Heart right ventricle (tissue), 16 donors: ENCODE measurements around the gene NAXD. TPM values are rescaled to one million over a fixed set of nuclear protein-coding genes. Genes with fewer than 3 reads are reported as not detected.

Source experiments
- ATAC-seq, 8 donors: fragments of 200-7000 bp; cut with Tn5 transposase; one replicate each; pipeline ENCODE4 v1.9.1; 2020; ENCODE audit warnings: mild to moderate bottlenecking in 8 of 8, moderate library complexity in 8 of 8, moderate number of reproducible peaks in 1 of 8
- DNase-seq, 2 donors: peaks; one replicate each; pipeline ENCODE4 v3.0.0-alpha.2; 2020
- H3K27ac ChIP-seq, 10 donors: fragments of 200-600 bp; sonication (generic) in 2 of 10; one replicate each; pipeline versions ENCODE4 v1.5.0 to v1.8.0; 2020 to 2022; ENCODE audit warnings: mild to moderate bottlenecking in 3 of 10
- H3K27me3 ChIP-seq, 7 donors: fragments of 200-600 bp; one replicate each; pipeline ENCODE4 v1.8.0; 2021 to 2022; ENCODE audit warnings: mild to moderate bottlenecking in 2 of 7
- H3K36me3 ChIP-seq, 9 donors: fragments of 200-600 bp; sonication (generic) in 1 of 9; one replicate each; pipeline versions ENCODE4 v1.5.0 to v1.8.0; 2020 to 2022; ENCODE audit warnings: mild to moderate bottlenecking in 2 of 9
- H3K4me1 ChIP-seq, 9 donors: fragments of 200-600 bp; sonication (generic) in 1 of 9; one replicate each; pipeline versions ENCODE4 v1.5.0 to v1.8.0; 2020 to 2022; ENCODE audit warnings: mild to moderate bottlenecking in 4 of 9
- H3K4me3 ChIP-seq, 10 donors: fragments of 200-600 bp; sonication (generic) in 2 of 10; one replicate each; pipeline versions ENCODE4 v1.5.0 to v1.8.0; 2020 to 2022; ENCODE audit warnings: mild to moderate bottlenecking in 7 of 10, moderate library complexity in 2 of 10
- H3K9me3 ChIP-seq, 11 donors: fragments of 200-600 bp in 10 of 11; sonication (generic) in 2 of 11; one replicate each; pipeline versions ENCODE4 v1.5.0 to v1.8.0; 2013 to 2022; ENCODE audit warnings: mild to moderate bottlenecking in 2 of 11, control low read depth in 1 of 11, moderate library complexity in 1 of 11
- CTCF ChIP-seq, 9 donors: fragments of 200-600 bp; sonication (generic) in 2 of 9; IDR thresholded peaks; one replicate each; pipeline versions ENCODE4 v1.5.0 to v1.8.0; 2021 to 2022; ENCODE audit warnings: antibody characterized with exemption in 9 of 9, mild to moderate bottlenecking in 5 of 9, moderate library complexity in 1 of 9
- WGBS, 2 donors: extraction: QIAGEN DNeasy Blood & Tissue Kit; methylation state at CpG; one replicate each; pipeline ENCODE4 v1.1.7; 2013; ENCODE audit warnings: inconsistent platforms in 1 of 2; 5-methylcytosine and 5-hydroxymethylcytosine counted together
- intact Hi-C, 10 donors: fragments of 100-400 bp; cut with DNase I; formaldehyde crosslinking; loops; one replicate each; pipeline versions ENCODE4 v1.11.1 to v1.14.2; 2022
- polyA plus RNA-seq, 2 donors: library from polyadenylated mRNA; stranded (reverse); fragments of 200-250 nt; gene quantifications; one replicate each; pipeline ENCODE4 v1.2.3, GENCODE V29; 2013
- total RNA-seq, 10 donors: library from RNA; stranded (reverse); fragmentation: NEBNext Ultra II Directional in 3 of 10; extraction: Animal tissue kit (Norgen Biotek cat#: 25700) in 3 of 10; gene quantifications; one replicate each; pipeline versions ENCODE4 v1.2.1 to v1.2.4, GENCODE V29; 2021 to 2023
- donor health status: Arrhythmogenic right ventricular cardiomyopathy.
- donor health status: ischemic (EF 13 %, LVEDD 7.1; RV severe dilation, severe dysfunction).
- donor health status: healthy with polysubstance abuse.
- donor health status: DM: no; HTN: yes; CAD: no.
- donor health status: DM: no; HTN: no; CAD: no.
- donor health status: ischemic (EF 25% LVEDD 6.9; RV normal size, moderate dysfunction).
- donor health status: ischemic (EF 25% LVEDD 5.7; RV mildly dilated, moderate dysfunction).
- donor health status: healthy.
- donor health status: DM: yes; HTN: yes; CAD: no.
- donor health status: Ischemic cardiomyopathy.
- donor health status: ischemic (EF 35%, LVEDD 5.7; RV mildly dilated, moderate dysfunction).
- donor health status: nonischemic (EF 11% LVEDD 7.7; RV severe dilation, severe dysfunction).
- donor health status: DM: yes; HTN: yes; CAD: no.
- donor health status: PGD.
- donor health status: ischemic (EF 29% LVEDD 5.4; RV normal size, mild dysfunction).
- donor health status: nonischemic (EF 23%, LVEDD 6.1; RV moderate dilation, normal function).

NAXD gene
- total and polyA plus RNA-seq, 12 donors, result 22.1 to 43.4 (median 27.8) TPM

GRCh38 chr13:110636701-110637201 is 21.4 kb downstream of the NAXD start:
- DNase-seq (no peak), ATAC-seq (peak in 1 of 8 donors; percentile 9)
- intact Hi-C loops, result no loop called here
- WGBS, 2 donors, result 89 to 90% methylated on average over 14 of the region's 14 CpGs
- no peak overlapping the region for H3K4me3 ChIP-seq
- no peaks in the 10 kb centered on the region for H3K9me3 ChIP-seq
- peaks cover 0 to 17% (median 14%) of the 10 kb centered on the region in 9 donors for H3K4me1 ChIP-seq
- H3K36me3 ChIP-seq, result peaks cover 8 to 90% (median 54%) of the 10 kb centered on the region in 9 donors
- no peak overlapping the region for H3K27ac ChIP-seq
- no peak for TF ChIP-seq CTCF (IDR thresholded peaks at IDR 0.05)
- H3K27me3 ChIP-seq, result no peaks in the 10 kb centered on the region

- Histone ChIP-seq H3K27ac (no peak overlapping the region), H3K36me3 (peaks cover 8 to 90% (median 56%) of the 10 kb centered on the region in 9 donors), H3K27me3 (no peaks in the 10 kb centered on the region), H3K4me1 (peaks cover 0 to 18% (median 14%) of the 10 kb centered on the region in 9 donors), H3K4me3 (no peak overlapping the region), H3K9me3 (no peaks in the 10 kb centered on the region)
- intact Hi-C loops, result no loop called here
- no peak for TF ChIP-seq CTCF (IDR thresholded peaks at IDR 0.05)
- ATAC-seq (no peak), DNase-seq (no peak)
- WGBS, 2 donors, result 88 to 91% methylated on average over 6 of the region's 6 CpGs
Observed at GRCh38 chr13:110637275-110637674, 21.9 kb downstream of the NAXD start.

- H3K27me3 ChIP-seq, result no peaks in the 10 kb centered on the region
- intact Hi-C loops, result no loop called here
- no peaks in the 10 kb centered on the region for H3K9me3 ChIP-seq
- TF ChIP-seq CTCF (IDR thresholded peaks at IDR 0.05), result no peak
- H3K27ac ChIP-seq, result no peak overlapping the region
- no peak for ATAC-seq
- no peak overlapping the region for H3K4me3 ChIP-seq
- H3K36me3 ChIP-seq, result peaks cover 8 to 91% (median 61%) of the 10 kb centered on the region in 9 donors
- peaks cover 0 to 18% (median 14%) of the 10 kb centered on the region in 9 donors for H3K4me1 ChIP-seq
- DNase-seq, result no peak
- 85 to 94% methylated on average over 6 of the region's 6 CpGs for WGBS, 2 donors
Observed at GRCh38 chr13:110637747-110638146, 22.4 kb downstream of the NAXD start.

GRCh38 chr13:110638257-110638656 is 22.9 kb downstream of the NAXD start:
- H3K27me3 ChIP-seq, result no peaks in the 10 kb centered on the region
- ATAC-seq (no peak), DNase-seq (no peak)
- H3K27ac ChIP-seq, result no peak overlapping the region
- no peaks in the 10 kb centered on the region for H3K9me3 ChIP-seq
- 92% methylated on average over 23 of the region's 23 CpGs for WGBS, 2 donors
- intact Hi-C loops, result no loop called here
- peaks cover 0 to 18% (median 14%) of the 10 kb centered on the region in 9 donors for H3K4me1 ChIP-seq
- H3K4me3 ChIP-seq, result no peak overlapping the region
- peaks cover 8 to 96% (median 66%) of the 10 kb centered on the region in 9 donors for H3K36me3 ChIP-seq
- no peak for TF ChIP-seq CTCF (IDR thresholded peaks at IDR 0.05)
